ENCODE data around the gene MAN1A1.
A peak's percentile ranks its signal among the peaks of the same experiment; 100 is the strongest.

Gene MAN1A1

GRCh38 chr6:119226089-119226488, 123.5 kb downstream of the MAN1A1 start:
- DNase-seq = no peak

DNA sequence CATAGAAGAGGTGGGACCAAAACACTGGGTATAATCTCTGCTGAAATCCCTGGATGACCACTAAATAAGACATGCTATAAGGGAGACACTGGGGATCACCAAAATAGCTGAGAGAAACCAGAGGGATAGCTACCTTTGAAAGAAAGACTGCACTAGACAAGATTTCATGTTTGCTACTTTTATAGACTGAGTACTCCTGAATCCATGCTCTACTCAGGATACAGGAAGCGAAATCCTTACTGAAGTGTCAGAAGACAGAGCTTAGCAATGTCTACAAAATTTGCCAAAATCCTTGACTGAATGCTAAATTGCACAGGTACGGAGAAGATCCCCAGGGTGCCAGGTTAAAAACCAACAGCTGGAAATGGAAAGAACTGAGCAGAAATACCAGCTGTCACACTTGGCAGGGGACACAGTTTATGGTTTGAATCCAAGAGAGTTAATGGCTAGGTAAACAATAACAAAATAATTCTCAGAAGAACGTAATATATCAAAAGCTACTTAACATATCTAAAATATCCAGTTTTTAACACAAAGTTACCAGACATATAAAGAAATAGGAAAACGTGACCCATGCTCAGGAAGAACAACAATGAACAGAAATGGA, 125.4 kb downstream of the MAN1A1 start:
- no peak for DNase-seq

DNA sequence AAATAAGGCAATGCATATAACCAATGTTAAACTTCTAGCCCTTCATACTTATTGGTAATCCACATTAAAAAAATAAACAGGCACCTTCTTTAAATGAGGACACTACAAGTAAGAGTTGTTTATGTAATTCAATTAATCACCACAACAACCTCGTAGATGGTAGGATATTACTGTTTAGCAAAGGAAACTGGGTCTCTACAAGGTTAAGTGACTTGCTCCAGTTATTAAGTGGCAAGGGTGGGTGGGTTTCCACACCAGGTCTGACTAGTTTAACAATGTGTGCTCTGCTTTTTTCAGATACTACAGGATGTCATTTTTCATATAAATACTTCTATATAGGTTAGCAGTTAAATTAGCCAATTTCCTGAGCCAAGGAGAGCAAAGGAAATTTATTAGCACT, 129.1 kb downstream of the MAN1A1 start:
- peak; percentile 5 for DNase-seq

GRCh38 chr6:119218548-119218947, 131.0 kb downstream of the MAN1A1 start:
- DNase-seq = no peak

DNA sequence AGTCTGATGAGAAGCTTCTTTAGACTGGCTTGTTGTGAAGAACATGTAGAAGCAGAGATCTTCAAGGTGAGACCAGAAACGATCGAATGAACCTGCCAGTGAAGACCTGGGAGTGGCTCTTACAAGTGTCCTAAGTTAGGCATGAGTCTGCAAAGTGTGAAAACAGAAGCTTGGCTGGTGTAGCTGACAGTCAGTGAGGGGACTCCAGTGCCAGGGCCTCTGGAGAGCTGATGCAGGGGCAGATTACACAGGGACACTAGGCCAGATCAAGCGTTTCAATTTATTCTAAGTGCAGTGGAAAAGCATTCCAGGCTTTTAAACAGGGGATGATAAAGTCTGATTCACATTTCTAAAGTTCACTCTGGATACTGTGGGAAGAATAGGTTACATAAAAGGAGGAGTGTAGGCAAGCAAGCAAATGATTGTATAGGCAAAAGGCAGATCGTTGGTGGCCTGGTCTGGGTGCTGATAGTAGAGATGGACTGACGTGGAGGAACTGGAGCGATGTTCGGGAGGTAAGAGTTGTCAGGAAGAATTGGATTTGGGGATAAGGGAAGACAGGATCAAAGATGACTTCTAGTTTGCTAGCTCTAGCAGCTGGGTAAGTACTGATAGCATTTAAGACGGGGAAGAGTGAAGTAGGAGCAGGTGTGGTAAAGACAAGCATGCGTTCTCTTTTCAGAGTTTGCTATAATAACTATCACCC, 133.5 kb downstream of the MAN1A1 start:
- DNase-seq = no peak

DNA sequence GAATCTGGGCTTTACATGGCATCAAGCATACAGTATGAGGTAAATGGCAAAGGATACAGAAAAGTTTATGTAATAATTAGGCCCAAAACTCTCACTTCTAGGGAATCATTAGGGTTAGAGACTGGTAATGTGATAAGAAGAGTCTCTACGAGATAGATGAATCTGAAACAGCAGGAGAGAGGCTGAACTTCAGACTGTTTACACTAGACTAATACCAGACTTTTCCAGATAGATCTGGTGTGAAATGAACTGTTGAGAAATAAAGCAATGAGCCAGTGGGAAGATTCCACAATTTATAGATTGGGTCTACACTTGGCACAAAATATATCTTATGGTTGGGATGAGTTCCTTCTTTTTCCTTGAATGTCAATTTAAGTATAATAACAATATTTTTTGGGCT, 134.3 kb downstream of the MAN1A1 start:
- no peak for DNase-seq

GRCh38 chr6:119210596-119210995, 139.0 kb downstream of the MAN1A1 start:
- DNase-seq = no peak

DNA sequence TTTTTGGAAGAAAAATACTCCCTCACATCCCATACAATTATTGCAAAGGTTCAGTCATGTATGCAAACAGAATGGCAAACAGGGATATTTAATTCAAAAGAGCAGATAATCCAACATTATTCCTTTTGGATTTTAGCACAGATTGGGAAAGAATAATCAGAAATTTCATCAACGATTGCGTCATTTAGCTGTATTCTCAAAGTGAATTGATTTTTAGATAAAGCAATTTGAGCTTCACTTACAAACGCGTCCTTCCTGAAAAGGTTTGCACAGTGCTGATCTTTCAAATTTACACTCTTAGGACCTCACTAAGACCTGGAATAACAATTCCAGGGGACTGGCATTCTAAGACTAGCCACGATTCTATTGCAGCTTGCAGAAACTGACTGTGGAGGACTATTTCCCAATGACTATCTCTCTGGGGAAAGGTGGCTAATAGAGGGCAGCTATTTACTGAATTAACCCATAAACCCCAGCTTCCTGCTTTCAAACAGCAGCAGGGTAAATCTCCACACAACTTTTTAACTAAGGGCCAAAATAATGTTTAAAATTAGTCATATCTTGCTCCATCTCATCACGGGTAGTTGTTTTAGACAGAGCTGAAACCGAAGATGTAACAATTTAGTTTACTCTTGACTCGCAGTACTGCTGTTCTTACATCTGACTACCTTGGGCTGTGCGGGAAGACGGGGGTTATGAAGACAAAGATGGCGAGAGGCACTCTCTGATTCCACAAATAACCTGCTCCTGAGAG, 139.9 kb downstream of the MAN1A1 start:
- DNase-seq = peak; percentile 26

DNA sequence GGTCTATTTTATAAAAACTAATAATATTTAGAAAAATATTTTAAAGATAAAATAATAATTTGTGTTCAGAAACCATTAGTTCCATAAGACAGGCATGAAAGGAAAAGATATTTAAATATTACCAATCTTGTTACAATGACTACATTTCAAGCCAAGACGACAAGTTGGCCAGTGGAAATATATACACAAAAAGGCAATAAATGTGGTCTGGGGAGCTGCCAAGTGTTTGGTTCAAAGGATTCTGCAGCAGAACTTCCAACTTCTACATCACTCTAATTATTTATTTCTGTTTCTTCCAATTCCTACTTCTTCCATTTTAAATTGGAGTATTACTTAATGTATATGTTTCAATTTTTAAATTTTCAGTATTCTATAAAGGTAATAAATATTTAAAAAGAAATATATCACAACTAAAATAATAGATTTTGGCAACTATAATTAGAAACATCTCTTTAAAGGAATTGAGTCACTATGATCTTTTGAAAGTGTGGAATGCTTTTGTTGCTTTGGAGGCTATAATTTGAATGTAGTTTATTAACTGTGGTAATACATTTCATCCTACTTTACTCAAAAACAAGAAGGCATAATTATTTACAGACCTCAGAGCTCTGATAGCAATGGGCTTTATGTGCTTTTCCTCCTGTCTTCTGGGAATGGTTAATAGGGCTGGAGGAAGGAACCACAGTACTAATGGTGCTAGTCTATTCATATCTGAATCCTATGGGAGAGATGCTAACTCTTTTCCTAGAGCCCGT, 141.4 kb downstream of the MAN1A1 start:
- DNase-seq = no peak

- DNase-seq = no peak
Observed at GRCh38 chr6:119207327-119207726, 142.2 kb downstream of the MAN1A1 start.

GRCh38 chr6:119205911-119206618, 143.5 kb downstream of the MAN1A1 start:
- peak; percentile 50 for DNase-seq

DNA sequence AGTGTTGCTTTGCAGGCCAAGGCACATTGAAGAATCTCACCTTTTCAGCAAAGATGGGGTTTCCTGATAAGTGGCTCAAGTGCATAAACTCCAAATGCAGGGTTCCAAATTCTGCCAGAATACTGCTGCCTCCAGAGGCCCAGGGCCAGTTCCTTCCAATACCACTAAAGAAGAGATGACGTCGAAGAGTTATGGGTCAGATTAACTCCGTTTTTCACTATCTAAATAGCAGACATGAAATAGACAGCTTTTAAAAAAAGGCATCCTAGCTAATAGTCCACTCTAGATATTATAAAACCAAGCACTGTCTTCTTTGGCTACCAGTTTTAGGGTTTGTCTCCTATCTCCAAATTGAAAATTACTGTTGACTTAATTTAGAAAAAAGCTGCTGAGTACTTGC, 144.8 kb downstream of the MAN1A1 start:
- DNase-seq = no peak

DNA sequence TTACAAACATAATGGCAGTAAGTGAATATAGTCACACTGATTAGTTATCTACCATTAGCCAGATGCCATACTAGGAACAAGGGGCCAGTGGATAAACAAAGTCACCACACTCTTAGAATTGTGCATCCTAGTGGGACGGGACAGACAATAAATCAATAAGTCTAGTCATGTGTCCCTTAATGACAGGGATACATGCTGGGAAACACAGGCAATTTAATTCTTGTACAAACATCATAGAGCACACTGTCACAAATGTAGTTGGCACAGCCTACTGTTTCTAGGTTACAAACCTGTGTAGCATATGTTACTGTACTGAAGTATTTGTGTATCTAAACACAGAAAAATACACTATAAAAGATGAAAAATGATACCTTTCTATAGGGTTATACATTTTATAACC, 148.1 kb downstream of the MAN1A1 start:
- DNase-seq = no peak

DNA sequence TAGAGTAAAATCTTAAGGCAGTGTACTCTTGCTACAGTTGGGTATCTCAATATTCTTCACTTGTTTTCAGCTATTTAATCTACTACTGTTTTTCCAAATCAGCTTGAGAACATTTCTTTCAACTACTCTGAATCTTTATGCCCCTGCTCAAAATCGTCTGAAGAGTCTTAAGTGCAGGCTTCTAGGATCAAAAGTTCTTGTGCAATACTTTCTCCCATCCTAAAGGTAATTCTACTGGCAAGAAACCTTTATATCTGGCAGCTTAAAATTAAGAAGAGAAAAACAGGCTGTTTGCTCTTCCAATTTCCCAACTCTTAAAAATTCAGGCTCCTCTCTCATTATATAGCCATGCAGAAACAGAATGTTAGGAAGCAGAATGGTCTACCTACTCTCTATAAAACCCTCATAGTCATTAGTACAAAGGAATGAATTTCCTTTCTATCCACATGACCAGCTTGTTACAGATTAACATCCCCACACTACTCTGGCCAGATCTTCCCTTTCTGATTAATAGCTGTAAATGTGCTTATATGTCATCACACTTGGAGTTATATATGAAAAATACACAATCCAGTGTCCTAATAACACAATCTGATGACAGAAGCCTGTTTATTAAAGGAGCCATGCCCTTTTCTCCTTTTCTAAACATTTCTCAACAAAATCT, 148.9 kb downstream of the MAN1A1 start:
- no peak for DNase-seq

DNA sequence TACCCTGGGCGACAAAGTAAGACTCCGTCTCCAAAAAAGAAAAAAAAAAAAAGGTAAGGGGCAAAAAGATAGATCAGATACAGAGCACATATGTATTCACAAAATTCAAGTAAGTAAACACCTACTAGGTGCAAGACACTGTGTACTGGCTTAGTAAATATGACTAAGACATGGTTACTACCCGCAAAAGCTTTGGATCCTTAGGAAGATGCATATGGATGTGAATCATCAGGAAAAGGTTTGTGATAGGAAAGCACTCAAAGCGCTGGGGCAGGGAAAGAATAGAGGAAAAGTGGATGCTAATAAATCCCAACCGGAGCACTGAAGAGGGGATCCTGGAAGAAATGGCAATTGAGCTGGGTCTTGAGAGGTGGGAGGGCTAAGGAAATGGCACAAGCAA, 152.3 kb downstream of the MAN1A1 start:
- DNase-seq = no peak

GRCh38 chr6:119196715-119197114, 152.8 kb downstream of the MAN1A1 start:
- no peak for DNase-seq

DNA sequence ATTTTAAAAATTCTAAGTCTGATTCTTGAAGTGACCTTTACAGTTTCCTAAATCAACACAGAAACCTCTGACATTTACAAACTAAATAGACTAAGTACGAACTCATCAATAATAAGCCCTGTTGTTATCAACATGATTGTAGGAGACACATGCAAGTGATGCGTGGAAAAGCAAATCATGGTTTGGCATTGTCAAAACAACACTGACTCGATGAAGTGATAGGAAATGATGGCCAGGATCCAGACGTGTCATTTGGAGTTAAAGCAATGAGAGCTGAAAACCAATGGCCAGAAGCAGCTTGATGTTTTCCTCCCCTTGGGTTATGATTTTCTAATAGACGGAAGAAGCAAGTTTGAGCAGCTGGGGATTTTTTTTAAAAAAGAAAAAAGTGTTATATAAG, 153.7 kb downstream of the MAN1A1 start:
- no peak for DNase-seq

DNA sequence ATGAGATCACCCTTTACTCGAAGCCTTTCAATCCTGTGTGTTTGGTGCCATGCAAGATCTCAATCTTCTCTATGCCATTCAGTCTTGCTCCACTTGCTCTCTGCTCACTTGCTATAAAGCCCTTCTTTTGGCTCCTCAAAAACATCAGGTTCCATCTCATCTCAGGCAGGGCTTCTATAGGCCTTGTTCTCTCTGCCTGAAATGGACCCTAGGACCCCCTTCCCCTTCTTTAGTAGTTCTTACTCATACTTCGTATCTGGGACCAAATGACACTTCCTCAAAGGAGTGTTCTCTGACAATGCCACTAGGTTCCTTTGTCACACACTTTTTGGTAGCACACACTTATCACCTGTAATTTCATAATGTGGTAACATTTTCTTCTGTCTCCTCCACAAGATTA, 154.4 kb downstream of the MAN1A1 start:
- no peak for DNase-seq

GRCh38 chr6:119193707-119194106, 155.9 kb downstream of the MAN1A1 start:
- no peak for DNase-seq

DNA sequence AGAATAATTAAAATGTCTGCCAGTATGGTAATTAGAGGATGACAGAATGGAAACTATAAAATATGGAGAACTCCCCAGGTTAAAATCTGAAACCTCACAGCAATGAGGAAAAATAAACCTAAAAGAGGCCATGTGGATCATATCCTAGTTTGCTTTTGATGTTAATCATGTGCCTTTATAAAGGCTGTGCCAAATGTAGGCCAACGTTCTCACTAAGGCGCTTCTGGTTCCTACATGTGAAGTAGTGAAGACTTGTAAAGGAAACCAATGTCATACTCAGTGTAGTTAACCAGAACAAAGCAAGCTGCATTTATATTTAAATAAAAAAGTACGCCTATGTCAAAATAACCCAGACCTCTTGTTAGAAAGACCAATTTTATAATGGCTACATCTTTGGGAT, 157.4 kb downstream of the MAN1A1 start:
- DNase-seq = no peak

- no peak for DNase-seq
Observed at GRCh38 chr6:119190176-119190575, 159.4 kb downstream of the MAN1A1 start.

DNA sequence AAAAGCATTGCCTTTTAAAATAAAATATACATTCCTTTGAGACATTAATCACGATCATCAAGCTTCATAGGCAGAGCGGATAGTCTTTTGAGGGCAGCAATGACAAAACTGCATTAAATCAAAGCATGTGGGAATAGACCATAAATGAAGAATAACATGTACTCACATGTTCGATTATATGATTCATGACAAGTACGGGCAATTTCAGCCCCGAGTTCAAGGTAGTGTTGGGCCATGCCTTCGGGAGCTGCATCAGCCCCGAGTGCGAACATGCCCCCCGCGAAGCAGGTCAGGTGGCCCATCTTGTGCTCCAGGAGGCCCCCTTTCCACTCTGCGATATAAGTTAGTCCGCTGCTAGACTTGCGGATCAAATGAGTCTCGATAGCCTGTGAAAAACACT, 160.1 kb downstream of the MAN1A1 start:
- no peak for DNase-seq

All from activated CD4-positive, alpha-beta T cell treated with anti-CD3 and anti-CD28 coated beads, Interleukin-10, Interleukin-2, amounts not matched to agents 100 ng/mL and 50 ng/mL, durations not matched to agents 16 hours and 8 hours (primary cell).